Mucosa of descending colon (tissue), 3 donors: Measurements from ENCODE around the gene ZGRF1. TPM values are rescaled to one million over a fixed set of nuclear protein-coding genes. Genes with fewer than 3 reads are reported as not detected.
"Not testable (repeated sequence)": the region's sequence is repeated elsewhere in the genome, so short reads cannot be mapped to it uniquely, and the experiment has no call there.

Source experiments
- ATAC-seq: fragments of 200-7000 bp; cut with Tn5 transposase; one replicate; pipeline ENCODE4 v1.9.1; 2020; ENCODE audit warnings: mild to moderate bottlenecking, moderate library complexity
- DNase-seq, 3 donors: peaks; one replicate each; pipeline ENCODE4 v3.0.0-alpha.2; 2020
- H3K36me3 ChIP-seq: fragments of 200-600 bp; one replicate; pipeline ENCODE4 v1.8.0; 2021; ENCODE audit warnings: low read depth, mild to moderate bottlenecking
- H3K4me1 ChIP-seq: fragments of 200-600 bp; one replicate; pipeline ENCODE4 v1.8.0; 2021; ENCODE audit warnings: low read depth, mild to moderate bottlenecking
- H3K4me3 ChIP-seq: fragments of 200-600 bp; one replicate; pipeline ENCODE4 v1.8.0; 2021; ENCODE audit warnings: mild to moderate bottlenecking
- H3K9me3 ChIP-seq: fragments of 200-600 bp; one replicate; pipeline ENCODE4 v1.8.0; 2021; ENCODE audit warnings: mild to moderate bottlenecking
- CTCF ChIP-seq: fragments of 200-600 bp; IDR thresholded peaks from one replicate; pipeline ENCODE4 v1.8.0; 2022; ENCODE audit warnings: antibody characterized with exemption, mild to moderate bottlenecking
- intact Hi-C, 2 donors: fragments of 100-400 bp; cut with DNase I in 1 of 2; cut with micrococcal nuclease in 1 of 2; formaldehyde crosslinking; loops; one replicate each; pipeline versions ENCODE4 v1.11.0 to v1.11.1; 2022; cut with DNase I, micrococcal nuclease
- total RNA-seq, 3 donors: library from RNA; stranded (reverse); fragmentation: NEBNext Ultra II Directional in 2 of 3; extraction: Animal tissue kit (Norgen Biotek cat#: 25700) in 2 of 3; gene quantifications; one replicate each; pipeline versions ENCODE4 v1.2.1 to v1.2.4, GENCODE V29; 2021 to 2023
- donor health status: DM: no; HTN: no; CAD: no; lungs with moderate emphysema.
- donor health status: DM: no; HTN: no; CAD: no.
- donor health status: DM: no; HTN: yes; CAD: no.

ZGRF1 gene
- total RNA-seq, 3 donors from 2014 or later = 2.6 to 6.8 (median 3.7) TPM

- intact Hi-C loops = no loop called here
- H3K9me3 ChIP-seq = no peaks in the 10 kb centered on the region
- DNase-seq (no peak), ATAC-seq (no peak)
- H3K4me3 ChIP-seq = no peak overlapping the region
- no peak for TF ChIP-seq CTCF
- no peaks in the 10 kb centered on the region for H3K4me1 ChIP-seq
- H3K36me3 ChIP-seq = no peaks in the 10 kb centered on the region
Observed at GRCh38 chr4:112559053-112559452, 77.7 kb downstream of the ZGRF1 start.

GRCh38 chr4:112557676-112558411, 78.9 kb downstream of the ZGRF1 start:
- ATAC-seq = no peak
- TF ChIP-seq CTCF = no peak

GRCh38 chr4:112554271-112554670, 82.4 kb downstream of the ZGRF1 start:
- H3K4me1 ChIP-seq, ATAC-seq, H3K4me3 ChIP-seq, DNase-seq, intact Hi-C loops, H3K36me3 ChIP-seq, H3K9me3 ChIP-seq: not testable (repeated sequence)

More at GRCh38 chr4:112557676-112558411, 78.9 kb downstream of the ZGRF1 start:
- intact Hi-C loops = no loop called here
- Histone ChIP-seq H3K36me3 (no peaks in the 10 kb centered on the region), H3K9me3 (no peaks in the 10 kb centered on the region), H3K4me1 (no peaks in the 10 kb centered on the region), H3K4me3 (no peak overlapping the region)
- no peak for DNase-seq

GRCh38 chr4:112552668-112553067, 84.0 kb downstream of the ZGRF1 start:
- ATAC-seq = no peak
- no peak for TF ChIP-seq CTCF
- H3K4me1 ChIP-seq = no peaks in the 10 kb centered on the region
- intact Hi-C loops = no loop called here
- no peaks in the 10 kb centered on the region for H3K9me3 ChIP-seq
- no peaks in the 10 kb centered on the region for H3K36me3 ChIP-seq
- no peak for DNase-seq
- H3K4me3 ChIP-seq = no peak overlapping the region

- no peaks in the 10 kb centered on the region for H3K9me3 ChIP-seq
- intact Hi-C loops = no loop called here
- ATAC-seq (no peak), DNase-seq (no peak)
- H3K4me1 ChIP-seq = no peaks in the 10 kb centered on the region
- TF ChIP-seq CTCF = no peak
- no peaks in the 10 kb centered on the region for H3K36me3 ChIP-seq
- no peak overlapping the region for H3K4me3 ChIP-seq
Observed at GRCh38 chr4:112550728-112551127, 86.0 kb downstream of the ZGRF1 start.

GRCh38 chr4:112546476-112546875, 90.2 kb downstream of the ZGRF1 start:
- H3K4me3 ChIP-seq = no peak overlapping the region
- DNase-seq (no peak), ATAC-seq (no peak)
- H3K9me3 ChIP-seq = no peaks in the 10 kb centered on the region
- H3K36me3 ChIP-seq = no peaks in the 10 kb centered on the region
- intact Hi-C loops = no loop called here
- no peaks in the 10 kb centered on the region for H3K4me1 ChIP-seq
- TF ChIP-seq CTCF = no peak
